ENCODE results near the gene MTOR. TPM values are rescaled to one million over a fixed set of nuclear protein-coding genes. Genes with fewer than 3 reads are reported as not detected.
A peak's percentile ranks its signal among the peaks of the same experiment; 100 is the strongest.
"Not testable (repeated sequence)": the region's sequence is repeated elsewhere in the genome, so short reads cannot be mapped to it uniquely, and the experiment has no call there.

Gene MTOR
- total RNA-seq, 4 donors from 2014 or later: 22.9 to 51.5 (median 40.3) TPM

DNA sequence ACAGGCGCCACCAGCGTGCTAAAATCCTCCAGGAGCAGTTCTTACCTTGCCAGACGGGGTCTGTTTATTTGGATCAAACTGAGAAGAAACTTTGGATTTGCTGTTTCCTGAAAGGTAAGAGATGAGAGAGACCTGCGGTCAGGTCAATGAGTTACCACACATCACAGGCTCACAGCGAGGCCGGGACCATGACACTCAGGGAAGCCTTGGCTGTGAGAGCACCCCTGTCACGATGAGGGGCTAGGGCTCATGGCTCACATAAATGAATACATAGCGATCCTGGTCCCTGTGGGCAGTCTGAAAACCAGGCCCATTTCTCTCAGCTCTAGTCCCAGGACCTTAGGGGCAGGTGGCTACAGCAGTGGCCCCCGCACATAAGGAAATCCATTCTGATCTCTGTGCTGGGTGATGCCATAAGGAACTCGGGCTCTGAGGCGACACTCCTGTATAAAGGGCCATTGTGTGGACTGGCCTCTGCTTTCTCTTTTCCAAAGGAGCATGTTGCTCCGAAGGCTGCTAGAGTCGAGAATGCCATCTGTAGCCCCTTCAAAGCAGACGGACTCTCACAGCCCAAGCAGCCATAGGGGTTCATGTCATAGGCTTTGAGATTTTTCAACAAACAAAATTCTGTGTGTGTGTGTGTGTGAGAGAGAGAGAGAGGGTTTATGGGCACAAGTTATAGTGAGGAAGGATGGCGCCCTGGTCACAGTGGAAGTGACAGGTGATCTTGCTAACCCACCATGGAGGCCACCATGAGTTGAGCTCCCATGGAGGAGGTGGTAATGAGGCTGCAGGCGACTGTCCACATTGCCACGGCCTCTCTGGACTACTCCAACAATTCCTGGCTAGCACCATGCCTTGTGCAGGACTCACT, 193.5 kb downstream of the MTOR start:
- no peak for TF ChIP-seq POLR2A (IDR thresholded peaks at IDR 0.05)
- TF ChIP-seq, protein P1, sequence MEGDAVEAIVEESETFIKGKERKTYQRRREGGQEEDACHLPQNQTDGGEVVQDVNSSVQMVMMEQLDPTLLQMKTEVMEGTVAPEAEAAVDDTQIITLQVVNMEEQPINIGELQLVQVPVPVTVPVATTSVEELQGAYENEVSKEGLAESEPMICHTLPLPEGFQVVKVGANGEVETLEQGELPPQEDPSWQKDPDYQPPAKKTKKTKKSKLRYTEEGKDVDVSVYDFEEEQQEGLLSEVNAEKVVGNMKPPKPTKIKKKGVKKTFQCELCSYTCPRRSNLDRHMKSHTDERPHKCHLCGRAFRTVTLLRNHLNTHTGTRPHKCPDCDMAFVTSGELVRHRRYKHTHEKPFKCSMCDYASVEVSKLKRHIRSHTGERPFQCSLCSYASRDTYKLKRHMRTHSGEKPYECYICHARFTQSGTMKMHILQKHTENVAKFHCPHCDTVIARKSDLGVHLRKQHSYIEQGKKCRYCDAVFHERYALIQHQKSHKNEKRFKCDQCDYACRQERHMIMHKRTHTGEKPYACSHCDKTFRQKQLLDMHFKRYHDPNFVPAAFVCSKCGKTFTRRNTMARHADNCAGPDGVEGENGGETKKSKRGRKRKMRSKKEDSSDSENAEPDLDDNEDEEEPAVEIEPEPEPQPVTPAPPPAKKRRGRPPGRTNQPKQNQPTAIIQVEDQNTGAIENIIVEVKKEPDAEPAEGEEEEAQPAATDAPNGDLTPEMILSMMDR (IDR thresholded peaks at IDR 0.05): no peak
- Histone ChIP-seq H3K4me1 (no peaks in the 10 kb centered on the region), H3K9me3 (no peaks in the 10 kb centered on the region), H3K36me3 (no peaks in the 10 kb centered on the region), H3K4me3 (no peak overlapping the region), H3K27ac (no peak overlapping the region), H3K27me3 (no peaks in the 10 kb centered on the region)
- no peak for DNase-seq
- intact Hi-C loops (cut with DNase I; ENCODE audit: low total_unique reads): no loop called here

DNA sequence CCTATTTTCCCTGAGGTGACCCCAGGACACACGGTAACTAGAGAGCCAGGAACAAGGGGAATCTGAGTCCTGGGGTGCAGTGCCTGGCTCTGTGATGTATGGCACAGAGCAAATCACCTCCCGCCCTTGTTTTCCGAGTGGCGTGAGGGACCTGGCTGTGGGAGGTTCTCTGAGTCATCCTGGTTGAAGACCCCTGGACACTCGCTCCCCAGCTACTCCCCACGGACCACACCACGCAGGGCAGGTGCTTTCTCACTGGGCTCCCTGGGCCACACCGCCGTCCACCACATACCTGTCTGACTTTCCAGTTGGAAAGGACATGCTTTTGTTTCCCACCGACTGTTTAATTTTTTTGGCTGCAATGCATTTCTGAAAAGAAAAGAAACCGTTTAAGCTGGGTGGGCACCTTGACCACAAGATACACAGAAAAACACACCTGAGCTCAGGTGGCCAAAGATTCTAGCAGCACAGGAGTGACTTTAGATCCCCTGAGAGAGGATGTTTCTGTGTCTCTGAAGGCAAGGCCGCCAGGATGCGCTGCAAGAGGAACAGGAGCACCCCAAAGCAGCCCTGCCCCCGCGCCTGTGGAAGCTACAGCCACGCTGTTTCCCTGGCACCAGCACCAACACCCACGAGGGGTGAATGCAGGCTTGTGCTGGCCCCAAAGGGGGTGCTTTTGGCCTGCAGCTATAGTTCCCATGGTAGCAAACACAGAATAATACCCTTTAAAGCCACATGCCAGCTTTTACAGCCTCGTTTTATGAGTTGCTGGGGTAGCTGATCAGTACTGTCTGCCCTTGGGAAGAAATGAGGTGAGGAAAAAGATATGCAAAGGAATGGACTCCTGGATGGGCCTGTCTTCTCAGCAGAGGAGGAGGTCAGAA, 194.4 kb downstream of the MTOR start:
- intact Hi-C loops (cut with DNase I; ENCODE audit: low total_unique reads): no loop called here
- no peak for DNase-seq
- TF ChIP-seq, protein P1 (IDR thresholded peaks at IDR 0.05): no peak
- no peak for TF ChIP-seq POLR2A (IDR thresholded peaks at IDR 0.05)
- Histone ChIP-seq H3K27me3 (no peaks in the 10 kb centered on the region), H3K4me1 (no peaks in the 10 kb centered on the region), H3K36me3 (no peaks in the 10 kb centered on the region), H3K9me3 (no peaks in the 10 kb centered on the region), H3K4me3 (no peak overlapping the region), H3K27ac (no peak overlapping the region)

DNA sequence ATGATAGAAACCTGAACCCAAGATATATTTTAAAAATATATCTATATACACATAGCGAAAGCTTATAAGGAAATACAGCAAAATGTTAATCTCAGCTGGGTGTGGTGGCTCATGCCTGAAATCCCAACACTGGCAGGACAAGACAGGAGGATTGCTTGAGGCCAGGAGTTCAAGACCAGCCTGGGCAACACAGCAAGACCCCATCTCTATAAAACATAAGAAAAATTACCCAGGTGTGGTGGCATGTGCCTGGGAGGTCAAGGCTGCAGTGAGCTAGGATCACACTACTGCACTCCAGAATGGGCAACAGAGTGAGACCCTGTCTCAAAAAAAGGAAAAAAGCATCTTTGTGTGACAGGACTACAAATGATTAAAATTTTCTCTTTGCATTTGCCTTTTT, 196.6 kb downstream of the MTOR start:
- Histone ChIP-seq H3K9me3 (no peaks in the 10 kb centered on the region), H3K27ac (no peak overlapping the region), H3K4me1 (peaks cover 0 to 3% of the 10 kb centered on the region in 2 donors), H3K27me3 (no peaks in the 10 kb centered on the region), H3K36me3 (no peaks in the 10 kb centered on the region), H3K4me3 (no peak overlapping the region)
- intact Hi-C loops (cut with DNase I; ENCODE audit: low total_unique reads): no loop called here
- TF ChIP-seq, protein P1 (IDR thresholded peaks at IDR 0.05): no peak
- no peak for TF ChIP-seq POLR2A (IDR thresholded peaks at IDR 0.05)
- DNase-seq: no peak

DNA sequence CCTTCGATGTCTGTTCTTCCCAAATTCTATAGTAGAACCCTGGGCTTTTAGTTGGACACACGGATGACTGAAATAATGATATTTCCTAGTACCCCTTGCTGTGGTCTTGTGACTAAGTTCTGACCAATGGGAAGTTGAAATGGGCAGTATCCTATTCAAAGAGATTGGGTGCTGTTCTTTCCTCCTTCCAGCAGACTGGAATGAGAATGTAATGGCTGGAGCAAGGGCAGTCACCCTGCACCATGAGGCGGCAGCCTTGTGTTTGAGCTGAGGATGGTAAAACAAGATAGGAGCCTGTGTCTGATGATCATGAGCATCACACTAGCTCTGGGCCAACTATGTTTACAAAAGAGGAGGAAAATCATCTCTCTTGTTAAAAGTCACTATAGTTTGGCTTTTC, 197.4 kb downstream of the MTOR start:
- H3K4me1 ChIP-seq: peaks cover 0 to 5% of the 10 kb centered on the region in 2 donors
- DNase-seq: no peak

DNA sequence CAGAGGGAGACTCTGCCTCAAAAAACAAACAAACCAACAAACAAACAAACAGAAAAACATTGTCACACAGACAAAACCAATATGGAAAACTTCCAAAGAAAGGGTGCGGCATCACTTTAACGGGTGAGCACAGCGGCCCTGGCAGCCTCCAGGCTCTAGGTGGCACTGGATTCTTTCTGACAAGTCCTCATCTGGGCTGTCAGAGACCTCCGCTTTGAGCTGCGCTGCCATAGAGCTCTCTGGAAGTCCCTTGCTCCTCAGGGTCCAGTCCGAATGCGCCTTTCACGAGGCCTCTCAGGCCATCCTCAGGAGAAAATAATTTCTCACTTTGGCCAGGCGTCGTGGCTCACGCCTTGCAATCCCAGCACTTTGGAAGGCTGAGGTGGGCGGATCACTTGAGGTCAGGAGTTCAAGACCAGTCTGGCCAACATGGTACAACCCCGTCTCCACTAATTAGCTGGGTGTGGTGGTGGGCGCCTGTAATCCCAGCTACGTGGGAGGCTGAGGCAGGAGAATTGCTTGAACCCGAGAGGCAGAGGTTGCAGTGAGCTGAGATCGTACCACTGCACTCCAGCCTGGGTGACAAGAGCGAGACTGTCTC, 198.3 kb downstream of the MTOR start:
- intact Hi-C loops (cut with DNase I; ENCODE audit: low total_unique reads); H3K27ac ChIP-seq; H3K9me3 ChIP-seq; H3K4me3 ChIP-seq; H3K36me3 ChIP-seq; H3K27me3 ChIP-seq; H3K4me1 ChIP-seq: not testable (repeated sequence)
- DNase-seq: peak in 1 of 2 donors; percentile 12

More for the DNA sequence above, 197.4 kb downstream of the MTOR start:
- TF ChIP-seq, protein P1 (IDR thresholded peaks at IDR 0.05): no peak
- TF ChIP-seq POLR2A (IDR thresholded peaks at IDR 0.05): no peak
- Histone ChIP-seq H3K36me3 (no peaks in the 10 kb centered on the region), H3K9me3 (no peaks in the 10 kb centered on the region), H3K27me3 (no peaks in the 10 kb centered on the region), H3K4me3 (no peak overlapping the region), H3K27ac (no peak overlapping the region)
- intact Hi-C loops (cut with DNase I; ENCODE audit: low total_unique reads): no loop called here
